ENCODE measurements around the gene NUP93. TPM values are rescaled to one million over a fixed set of nuclear protein-coding genes. Genes with fewer than 3 reads are reported as not detected.
A peak's percentile ranks its signal among the peaks of the same experiment; 100 is the strongest.

Gene NUP93
- polyA plus RNA-seq (ENCODE audit: insufficient read length in 10 of 10): 10 to 100 TPM; 36.8 to 52.1 (median 45.5) TPM
- long read RNA-seq, donor 1, partial matches to known transcripts: 0 of 5 reads
- long read RNA-seq, donor 1, other reads (novel, unspliced or antisense): 0 of 5 reads
- long read RNA-seq, donor 2, transcript NUP93-201 (22 exons, 2,741 nt): major isoform, 5 of 8 reads
- long read RNA-seq, donor 2, partial matches to known transcripts: 0 of 8 reads
- long read RNA-seq, donor 2, other reads (novel, unspliced or antisense): 0 of 8 reads
- long read RNA-seq, donor 3: 0 reads
- long read RNA-seq, donor 4, transcript NUP93-201 (22 exons, 2,741 nt): major isoform, 5 of 7 reads
- long read RNA-seq, donor 4, partial matches to known transcripts: 0 of 7 reads
- long read RNA-seq, donor 4, other reads (novel, unspliced or antisense): 0 of 7 reads
- long read RNA-seq, donor 5, partial matches to known transcripts: 5 of 8 reads
- long read RNA-seq, donor 5, other reads (novel, unspliced or antisense): 0 of 8 reads
- long read RNA-seq, donor 6, partial matches to known transcripts: 0 of 4 reads
- long read RNA-seq, donor 6, other reads (novel, unspliced or antisense): 0 of 4 reads
- long read RNA-seq, donor 7, transcript NUP93-201 (22 exons, 2,741 nt): major isoform, 5 of 14 reads
- long read RNA-seq, donor 7, partial matches to known transcripts: 5 of 14 reads
- long read RNA-seq, donor 7, other reads (novel, unspliced or antisense): 0 of 14 reads
- long read RNA-seq, donor 8, partial matches to known transcripts: 6 of 10 reads
- long read RNA-seq, donor 8, other reads (novel, unspliced or antisense): 0 of 10 reads
- long read RNA-seq, donor 9, partial matches to known transcripts: 0 of 1 reads
- long read RNA-seq, donor 9, other reads (novel, unspliced or antisense): 0 of 1 reads

- peak; percentile 93 to 97 (median 94) for DNase-seq
These were observed at the start of gene NUP93 for GRCh38 chr16:56729735-56730662. TSS of gene NUP93 (plus strand) at chr16:56730129. CDS start at chr16:56748248, 18,119 bp downstream.

GRCh38 chr16:56681939-56682702, 47.8 kb upstream of the NUP93 start, which contains the start of gene MT1X:
TSS of gene MT1X (plus strand) at chr16:56682470. CDS start at chr16:56682541, 71 bp downstream.
- DNase-seq: peak; percentile 89 to 94 (median 89)

GRCh38 chr16:56682703-56683397, 47.1 kb upstream of the NUP93 start:
- no peak for DNase-seq

- DNase-seq: no peak
These were observed 46.3 kb upstream of the NUP93 start for GRCh38 chr16:56683424-56684172.

- DNase-seq: peak in 1 of 3 donors; percentile 35
These were observed 45.5 kb upstream of the NUP93 start for GRCh38 chr16:56684256-56684925.

GRCh38 chr16:56684926-56685590, 44.9 kb upstream of the NUP93 start:
- DNase-seq: peak in 1 of 3 donors; percentile 23

GRCh38 chr16:56686758-56687157, 43.2 kb upstream of the NUP93 start:
- no peak for DNase-seq

GRCh38 chr16:56688762-56689161, 41.2 kb upstream of the NUP93 start:
- DNase-seq: no peak

GRCh38 chr16:56689171-56689570, 40.8 kb upstream of the NUP93 start:
- no peak for DNase-seq

GRCh38 chr16:56690420-56691122, 39.4 kb upstream of the NUP93 start:
- DNase-seq: no peak

- DNase-seq: no peak
These were observed 38.0 kb upstream of the NUP93 start for GRCh38 chr16:56691885-56692284.

- DNase-seq: no peak
These were observed 34.7 kb upstream of the NUP93 start for GRCh38 chr16:56695246-56695645.

GRCh38 chr16:56697456-56698155, 32.3 kb upstream of the NUP93 start:
- DNase-seq: no peak

GRCh38 chr16:56700195-56700594, 29.7 kb upstream of the NUP93 start:
- DNase-seq: no peak

GRCh38 chr16:56700631-56701030, 29.3 kb upstream of the NUP93 start:
- DNase-seq: no peak

GRCh38 chr16:56701534-56701933, 28.4 kb upstream of the NUP93 start:
- no peak for DNase-seq

GRCh38 chr16:56702836-56703235, 27.1 kb upstream of the NUP93 start:
- DNase-seq: no peak

All from muscle of back (tissue), 13 donors.